HFFc6 (cell line): ENCODE measurements around the gene ZBTB17. TPM values are rescaled to one million over a fixed set of nuclear protein-coding genes. Genes with fewer than 3 reads are reported as not detected.
A peak's percentile ranks its signal among the peaks of the same experiment; 100 is the strongest.

Experiments used
- DNase-seq: peaks from one replicate; pipeline ENCODE4 v3.0.0-alpha.2; 2018
- H3K27ac Mint-ChIP-seq: 2 replicates; pipeline ENCODE4 v1.8.0; 2020; ENCODE audit warnings: mild to moderate bottlenecking, mixed read lengths
- H3K27me3 Mint-ChIP-seq: 2 replicates; pipeline ENCODE4 v1.8.0; 2021; ENCODE audit warnings: mild to moderate bottlenecking, moderate library complexity, mixed read lengths; ENCODE audit not compliant: insufficient read depth
- H3K36me3 Mint-ChIP-seq: 2 replicates; pipeline ENCODE4 v1.8.0; 2021; ENCODE audit warnings: low read depth, mixed read lengths
- H3K4me1 Mint-ChIP-seq: 2 replicates; pipeline ENCODE4 v1.8.0; 2020; ENCODE audit warnings: low read depth, mixed read lengths
- H3K4me3 Mint-ChIP-seq: 2 replicates; pipeline ENCODE4 v1.8.0; 2020; ENCODE audit warnings: mild to moderate bottlenecking, moderate library complexity, mixed read lengths
- H3K9me3 Mint-ChIP-seq: 2 replicates; pipeline ENCODE4 v1.8.0; 2020; ENCODE audit warnings: mild to moderate bottlenecking, mixed read lengths
- CTCF ChIP-seq: fragments of 200-600 bp; sonication (generic); IDR thresholded peaks from 2 replicates; pipeline ENCODE4 v1.5.0; 2021; ENCODE audit warnings: antibody characterized with exemption, mild to moderate bottlenecking
- total RNA-seq, 6 experiments: library from RNA; stranded (reverse); fragmentation: NEBNext Ultra II Directional; extraction: Animal tissue kit (Norgen Biotek cat#: 25700); gene quantifications; 2 replicates in 1 of 6; 3 replicates in 5 of 6; pipeline ENCODE4 v1.2.3, GENCODE V29; 2021

ZBTB17 gene
- total RNA-seq, 6 experiments from 2014 or later = 22.5 to 25.4 (median 24.1) TPM

- no peak for DNase-seq
- TF ChIP-seq CTCF = peak; percentile 71
- peak overlapping the region; percentile 19; the same call in 1 of the 2 replicates for H3K27ac Mint-ChIP-seq
- peaks cover 5% of the 10 kb centered on the region; the same call in 1 of the 2 replicates for H3K36me3 Mint-ChIP-seq
- H3K4me1 Mint-ChIP-seq = peaks cover 74% of the 10 kb centered on the region
- H3K27me3 Mint-ChIP-seq = peaks cover 2% of the 10 kb centered on the region; the same call in 1 of the 2 replicates
- H3K9me3 Mint-ChIP-seq = no peaks in the 10 kb centered on the region
- no peak overlapping the region; the same call in 1 of the 2 replicates for H3K4me3 Mint-ChIP-seq
Measured at GRCh38 chr1:15957221-15958095, 18.4 kb downstream of the ZBTB17 start.

GRCh38 chr1:15956150-15956549 lies 19.8 kb downstream of the ZBTB17 start:
- TF ChIP-seq CTCF = no peak
- no peaks in the 10 kb centered on the region for H3K9me3 Mint-ChIP-seq
- DNase-seq = peak; percentile 60
- H3K4me3 Mint-ChIP-seq = peak overlapping the region; percentile 1; the same call in 1 of the 2 replicates
- no peaks in the 10 kb centered on the region for H3K27me3 Mint-ChIP-seq
- peak overlapping the region; percentile 72 for H3K27ac Mint-ChIP-seq
- H3K4me1 Mint-ChIP-seq = peaks cover 87% of the 10 kb centered on the region
- H3K36me3 Mint-ChIP-seq = peaks cover 9% of the 10 kb centered on the region; the same call in 1 of the 2 replicates

DNA sequence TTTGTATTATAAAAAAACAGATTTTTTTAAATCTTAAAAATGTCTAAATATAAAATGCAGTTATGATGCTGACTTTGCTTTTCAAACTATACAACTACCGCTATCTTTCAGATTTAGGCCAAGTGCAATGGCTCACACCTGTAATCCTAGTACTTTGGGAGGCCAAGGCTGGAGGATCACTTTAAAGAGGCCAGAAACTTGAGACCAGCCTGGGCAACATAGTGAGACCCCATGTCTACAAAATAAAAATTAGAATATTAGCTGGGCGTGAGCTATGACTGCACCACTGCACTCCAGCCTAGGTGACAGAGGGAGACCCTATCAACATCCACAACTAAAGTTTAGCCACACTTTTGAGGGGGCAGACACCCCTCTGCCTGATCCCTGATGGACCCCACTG lies 20.3 kb downstream of the ZBTB17 start:
- no peaks in the 10 kb centered on the region; the same call in 1 of the 2 replicates for H3K27me3 Mint-ChIP-seq
- DNase-seq = no peak
- no peak overlapping the region for H3K4me3 Mint-ChIP-seq
- peak overlapping the region; percentile 72 for H3K27ac Mint-ChIP-seq
- no peaks in the 10 kb centered on the region for H3K9me3 Mint-ChIP-seq
- TF ChIP-seq CTCF = no peak
- H3K4me1 Mint-ChIP-seq = peaks cover 93% of the 10 kb centered on the region
- H3K36me3 Mint-ChIP-seq = peaks cover 9% of the 10 kb centered on the region; the same call in 1 of the 2 replicates

GRCh38 chr1:15954316-15954715 lies 21.6 kb downstream of the ZBTB17 start:
- no peak for DNase-seq

DNA sequence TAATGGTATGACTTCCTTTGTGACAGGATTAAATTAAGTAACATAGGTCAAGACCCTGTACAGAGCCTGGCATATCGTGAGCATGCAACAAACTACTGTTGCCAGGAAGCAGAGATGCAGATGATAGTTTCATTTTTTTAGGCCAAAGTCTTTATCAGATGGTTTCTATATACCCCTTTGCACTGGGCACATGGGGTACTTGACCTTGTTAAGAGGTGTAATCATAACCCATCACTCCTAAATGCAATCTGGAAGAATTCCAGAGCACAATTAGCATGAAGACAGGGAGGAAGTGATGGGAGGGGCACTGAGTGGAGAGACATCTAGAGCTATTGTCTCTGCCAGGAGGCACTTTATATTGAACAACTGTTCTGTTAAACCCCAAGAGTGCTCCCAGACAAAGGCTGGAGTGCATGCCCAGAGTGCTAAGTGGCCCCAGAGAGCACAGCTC lies 22.1 kb downstream of the ZBTB17 start:
- H3K4me1 Mint-ChIP-seq = peaks cover 96% of the 10 kb centered on the region
- H3K4me3 Mint-ChIP-seq = peak overlapping the region; percentile 15; the same call in 1 of the 2 replicates
- H3K9me3 Mint-ChIP-seq = no peaks in the 10 kb centered on the region
- TF ChIP-seq CTCF = no peak
- H3K27me3 Mint-ChIP-seq = no peaks in the 10 kb centered on the region; the same call in 1 of the 2 replicates
- peak overlapping the region; percentile 100 for H3K27ac Mint-ChIP-seq
- H3K36me3 Mint-ChIP-seq = peaks cover 13% of the 10 kb centered on the region; the same call in 1 of the 2 replicates
- no peak for DNase-seq

More at GRCh38 chr1:15954316-15954715, 21.6 kb downstream of the ZBTB17 start:
- H3K4me3 Mint-ChIP-seq = no peak overlapping the region
- TF ChIP-seq CTCF = no peak
- H3K36me3 Mint-ChIP-seq = peaks cover 9% of the 10 kb centered on the region; the same call in 1 of the 2 replicates
- H3K4me1 Mint-ChIP-seq = peaks cover 96% of the 10 kb centered on the region
- no peaks in the 10 kb centered on the region for H3K9me3 Mint-ChIP-seq
- H3K27ac Mint-ChIP-seq = peak overlapping the region; percentile 100
- no peaks in the 10 kb centered on the region; the same call in 1 of the 2 replicates for H3K27me3 Mint-ChIP-seq
